AG10803 (cell line): ENCODE measurements around the gene IMMP2L.

Experiments used
- DNase-seq: peaks from one replicate; pipeline ENCODE4 v3.0.0; 2010; ENCODE audit warnings: low read depth
- H3K4me3 ChIP-seq: 2 replicates; pipeline ENCODE4 v1.5.1; 2011; ENCODE audit warnings: mild to moderate bottlenecking, low read length, control low read depth
- CTCF ChIP-seq: conservative IDR thresholded peaks from 2 replicates; pipeline ENCODE4 v1.5.1; 2011; ENCODE audit warnings: mild to moderate bottlenecking, low read length, control low read depth, inconsistent platforms

The IMMP2L gene

GRCh38 chr7:111210996-111211395 lies 351.3 kb downstream of the IMMP2L start:
- DNase-seq = peak; percentile 31
- TF ChIP-seq CTCF = no peak
- H3K4me3 ChIP-seq = no peak overlapping the region

- no peak for DNase-seq
- H3K4me3 ChIP-seq = no peak overlapping the region
- no peak for TF ChIP-seq CTCF
Measured at GRCh38 chr7:111210043-111210442, 352.2 kb downstream of the IMMP2L start.

GRCh38 chr7:111205251-111205650 lies 357.0 kb downstream of the IMMP2L start:
- H3K4me3 ChIP-seq = no peak overlapping the region
- TF ChIP-seq CTCF = no peak
- DNase-seq = no peak

- H3K4me3 ChIP-seq = no peak overlapping the region
- TF ChIP-seq CTCF = no peak
- no peak for DNase-seq
Measured at GRCh38 chr7:111202321-111202720, 360.0 kb downstream of the IMMP2L start.

GRCh38 chr7:111199643-111200042 lies 362.6 kb downstream of the IMMP2L start:
- no peak for TF ChIP-seq CTCF
- no peak for DNase-seq
- no peak overlapping the region for H3K4me3 ChIP-seq

- no peak for TF ChIP-seq CTCF
- no peak overlapping the region for H3K4me3 ChIP-seq
- peak; percentile 98 for DNase-seq
Measured at GRCh38 chr7:111198255-111198654, 364.0 kb downstream of the IMMP2L start.

GRCh38 chr7:111196655-111197054 lies 365.6 kb downstream of the IMMP2L start:
- no peak for TF ChIP-seq CTCF
- no peak overlapping the region for H3K4me3 ChIP-seq
- DNase-seq = no peak
